Stimulated activated naive CD8-positive, alpha-beta T cell treated with anti-CD3 and anti-CD28 coated beads, Interleukin-15, Interleukin-2, amounts not matched to agents 100 U/mL and 50 U/mL, for 24 hours (primary cell): Measurements from ENCODE around the gene CORO2B.
"Not testable (repeated sequence)": the region's sequence is repeated elsewhere in the genome, so short reads cannot be mapped to it uniquely, and the experiment has no call there.

ENCODE experiments used
- ATAC-seq: fragments of 150-1000 bp; cut with Tn5 transposase; one replicate; pipeline ENCODE4 v1.10.0; 2021
- DNase-seq: peaks from one replicate; pipeline ENCODE4 v3.0.0; 2021

Gene CORO2B

DNA sequence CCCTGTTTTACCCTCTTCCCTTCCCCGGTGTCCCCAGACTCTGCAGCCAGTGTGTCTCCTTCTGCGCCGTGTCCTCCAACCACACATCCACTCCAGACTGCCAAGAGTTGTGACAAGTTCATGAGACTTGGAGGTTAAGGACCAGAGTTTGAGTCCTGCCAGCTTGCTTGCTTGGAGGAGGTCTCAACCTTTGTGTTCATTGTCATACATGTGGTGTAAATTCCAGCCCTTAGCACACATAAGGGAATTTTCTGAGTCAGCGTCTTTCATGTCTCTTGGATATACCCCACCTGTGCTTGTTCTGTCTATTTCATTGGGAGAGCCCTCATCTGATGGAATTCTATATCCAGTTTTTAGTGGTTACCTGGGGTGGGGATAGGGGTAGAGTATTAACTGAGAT, 13.3 kb downstream of the CORO2B start:
- ATAC-seq: no peak
- no peak for DNase-seq

GRCh38 chr15:68592544-68592943, 13.8 kb downstream of the CORO2B start:
- ATAC-seq: no peak
- no peak for DNase-seq

GRCh38 chr15:68593341-68593740, 14.5 kb downstream of the CORO2B start:
- no peak for DNase-seq
- no peak for ATAC-seq

DNA sequence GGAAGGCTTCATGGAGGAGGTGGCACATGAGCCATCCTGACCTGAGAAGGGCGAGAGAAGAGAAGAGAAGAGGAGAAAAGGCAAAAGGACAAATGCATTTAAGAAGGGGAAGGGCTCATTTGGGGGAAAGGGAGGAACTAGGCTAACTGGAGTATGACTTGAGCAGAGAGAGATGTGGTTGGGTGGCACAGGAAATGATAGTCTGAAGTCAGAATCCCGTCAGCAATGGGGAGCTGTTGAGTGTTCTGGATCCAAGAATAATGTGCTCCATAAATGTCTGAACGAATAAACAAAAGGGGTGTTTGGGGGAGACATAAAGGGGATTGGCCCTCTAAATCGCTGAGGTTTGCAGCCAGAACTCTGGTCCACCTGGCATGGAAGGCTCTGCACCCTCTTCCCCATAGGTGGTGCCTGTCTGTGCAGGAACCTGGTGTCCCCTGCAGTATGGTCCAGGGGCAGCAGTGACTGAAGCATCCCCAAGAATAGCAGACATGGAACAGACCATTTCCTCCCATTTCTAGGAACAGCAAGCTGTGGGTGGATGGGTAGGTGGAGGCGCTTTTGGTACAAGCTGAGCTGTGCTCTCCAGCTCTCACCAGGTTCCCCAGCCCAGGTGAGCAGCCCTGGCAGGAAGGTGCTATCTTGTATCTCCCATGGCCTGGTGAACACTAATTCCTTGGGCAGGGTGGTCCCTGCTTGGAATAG, 15.2 kb downstream of the CORO2B start:
- no peak for DNase-seq
- ATAC-seq: no peak

DNA sequence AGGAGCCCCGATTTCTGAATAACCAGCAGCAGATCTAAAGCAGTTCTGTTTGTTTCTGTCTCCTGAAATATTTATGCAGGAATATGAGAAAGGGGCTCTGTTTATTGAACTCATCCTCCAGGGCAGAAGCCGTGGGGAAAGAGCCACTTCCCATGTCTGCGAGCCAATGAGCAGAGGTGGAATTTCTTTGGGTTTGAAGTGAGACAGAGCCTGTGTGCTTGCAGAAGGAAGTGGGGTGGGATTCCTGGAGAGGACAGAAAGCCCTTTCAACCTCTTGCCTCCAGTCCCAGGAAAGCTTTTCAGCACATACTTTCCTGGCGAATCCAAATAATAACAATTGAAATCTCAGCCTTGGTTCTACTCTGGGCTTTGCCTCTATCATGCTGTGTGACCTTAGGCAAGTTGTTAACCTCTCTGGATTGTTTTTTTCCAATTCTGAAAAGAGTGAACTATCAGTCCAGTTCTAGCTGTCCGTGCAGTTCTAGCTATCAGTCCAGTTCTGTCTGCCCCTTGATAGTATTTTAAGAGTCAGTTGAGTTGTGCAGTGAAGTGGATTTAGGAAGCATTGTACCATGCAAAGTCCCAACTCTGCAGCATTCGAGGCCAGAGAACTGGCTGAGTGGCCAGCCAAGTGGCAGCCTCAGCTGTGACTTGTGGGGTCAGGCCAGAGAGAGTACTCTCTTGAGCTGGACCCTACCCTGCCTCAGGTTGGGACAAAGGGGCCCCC, 15.9 kb downstream of the CORO2B start:
- ATAC-seq (no peak), DNase-seq (no peak)

GRCh38 chr15:68595260-68595564, 16.4 kb downstream of the CORO2B start:
- no peak for ATAC-seq
- DNase-seq: no peak

GRCh38 chr15:68595761-68596160, 17.0 kb downstream of the CORO2B start:
- DNase-seq: no peak
- no peak for ATAC-seq

DNA sequence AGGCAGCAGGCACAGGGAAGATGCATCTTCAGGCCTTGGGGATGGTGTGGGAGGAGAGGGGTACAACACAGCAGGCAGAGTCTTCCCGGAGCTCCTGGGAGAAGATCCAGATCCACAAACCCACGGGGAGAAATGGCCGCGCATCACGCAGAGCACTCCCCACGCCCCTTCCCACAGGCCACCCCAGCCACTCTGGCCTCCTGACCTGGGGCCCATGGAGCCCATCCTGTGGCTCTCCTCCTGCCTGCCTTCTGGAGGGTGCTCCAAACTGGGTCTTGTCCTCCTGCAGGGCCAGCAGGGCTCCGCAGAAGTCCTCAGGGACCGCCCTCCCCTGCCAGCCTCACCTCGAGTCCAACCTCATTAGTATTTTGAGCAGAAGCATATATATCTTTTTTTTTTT, 17.9 kb downstream of the CORO2B start:
- no peak for DNase-seq
- ATAC-seq: no peak

DNA sequence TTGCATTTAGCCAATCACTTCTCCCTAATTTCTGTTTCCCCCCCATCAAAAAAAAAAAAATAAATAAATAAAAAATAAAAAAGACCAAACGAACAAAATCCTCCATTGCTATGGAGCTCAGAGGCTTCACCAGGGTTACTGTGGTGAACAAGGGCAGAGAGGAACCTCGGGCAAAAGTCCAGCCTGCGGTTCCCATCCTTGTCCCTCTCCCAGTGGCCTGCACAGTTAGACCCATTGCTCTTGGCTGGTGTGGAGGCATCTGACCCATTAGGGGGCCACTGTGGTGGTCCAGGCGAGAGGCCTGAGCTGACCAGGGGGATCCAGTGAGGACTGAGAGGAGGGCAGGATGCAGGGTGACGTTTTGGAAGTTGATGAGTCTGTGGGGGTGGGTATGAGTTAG, 18.8 kb downstream of the CORO2B start:
- ATAC-seq: no peak
- no peak for DNase-seq

DNA sequence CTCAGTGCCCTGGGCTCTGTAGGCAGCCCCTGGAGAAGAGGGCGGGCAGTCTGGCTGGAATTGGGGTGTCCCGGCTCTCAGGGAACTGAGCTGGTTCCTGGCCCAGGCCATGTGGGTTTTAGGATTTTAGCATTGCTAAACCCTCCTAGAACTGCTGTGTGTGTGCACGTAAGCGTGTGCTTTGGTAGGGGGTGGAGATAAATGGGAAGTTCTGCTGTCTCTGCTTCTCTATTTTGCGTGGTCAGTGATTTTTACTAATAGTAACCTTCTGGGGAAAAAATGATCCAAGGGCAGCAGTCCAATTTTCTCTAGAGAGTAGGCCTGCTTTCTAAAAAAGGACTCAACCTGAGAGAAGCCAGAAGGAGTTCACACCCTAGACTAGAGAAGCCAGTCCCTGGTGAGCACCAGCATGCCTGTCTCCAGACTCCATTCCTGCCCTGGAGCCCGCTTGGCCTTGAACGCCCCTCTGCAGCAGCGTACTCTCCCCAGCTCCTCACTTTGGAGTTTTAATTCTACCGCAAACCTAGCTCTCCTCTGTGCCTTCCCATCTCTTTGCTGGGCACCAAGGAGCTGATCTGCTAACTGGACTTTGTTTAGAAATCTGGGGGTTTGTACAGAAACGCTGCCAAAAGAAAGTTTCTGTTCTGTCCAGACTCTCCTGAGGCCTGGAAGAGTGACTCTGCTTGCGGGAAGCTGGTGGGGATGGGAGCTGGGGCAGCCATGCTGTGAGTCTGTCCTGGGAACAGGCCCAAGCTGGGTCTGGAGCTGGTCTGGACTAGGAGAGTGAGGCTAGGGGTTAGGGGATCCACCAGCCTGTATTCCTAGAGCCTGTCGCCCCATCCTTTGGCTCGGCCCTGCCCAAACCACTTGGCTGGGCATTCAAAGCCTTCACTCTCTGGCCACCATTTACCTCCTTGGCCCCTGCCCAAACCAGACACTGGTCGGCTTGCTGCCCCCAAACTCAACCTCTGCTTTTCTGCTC, 19.7 kb downstream of the CORO2B start:
- ATAC-seq (no peak), DNase-seq (no peak)

DNA sequence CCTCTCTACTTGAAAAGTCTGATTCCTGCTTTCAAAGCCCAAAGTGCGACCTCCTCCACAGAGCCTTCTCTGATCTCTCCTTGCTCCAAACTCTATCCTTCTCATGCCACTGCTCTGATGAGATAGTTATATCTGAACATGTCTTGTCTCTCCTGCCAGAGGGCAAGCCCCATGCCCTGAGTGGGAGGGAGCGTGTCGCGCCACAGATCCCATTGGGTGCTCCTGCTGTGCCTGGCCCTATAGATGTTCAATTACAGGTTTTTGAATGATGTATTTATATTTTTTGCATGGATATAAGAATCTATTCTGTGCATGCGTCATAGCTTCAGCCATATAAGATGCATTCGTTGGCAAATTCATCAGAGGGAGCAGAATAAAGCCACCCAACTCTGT, 20.4 kb downstream of the CORO2B start:
- DNase-seq (no peak), ATAC-seq (no peak)

GRCh38 chr15:68599560-68600071, 20.8 kb downstream of the CORO2B start:
- DNase-seq (no peak), ATAC-seq (no peak)

GRCh38 chr15:68601206-68602197, 22.7 kb downstream of the CORO2B start:
- ATAC-seq: no peak

GRCh38 chr15:68602459-68603215, 23.8 kb downstream of the CORO2B start:
- ATAC-seq (no peak), DNase-seq (no peak)

More at GRCh38 chr15:68601206-68602197, 22.7 kb downstream of the CORO2B start:
- no peak for DNase-seq

DNA sequence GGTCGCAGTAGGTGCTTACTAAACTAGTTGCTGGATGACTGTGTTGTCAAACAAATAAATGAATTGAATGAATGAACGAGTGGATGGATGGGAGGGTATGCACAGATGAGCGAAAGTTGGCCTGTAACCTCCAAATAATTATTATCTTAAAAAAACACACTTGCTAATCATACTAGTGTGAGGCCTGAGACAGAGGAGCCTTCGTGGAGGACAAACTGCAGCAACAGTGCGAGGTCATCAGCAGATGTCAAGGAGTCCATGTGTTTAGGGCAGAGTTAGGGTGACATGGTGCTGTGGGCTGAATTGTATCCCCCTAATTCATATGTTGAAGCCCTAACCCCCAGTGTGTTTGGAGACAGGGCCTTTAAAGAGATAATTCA, 24.4 kb downstream of the CORO2B start:
- ATAC-seq: no peak

GRCh38 chr15:68603951-68604350, 25.2 kb downstream of the CORO2B start:
- ATAC-seq: no peak
- no peak for DNase-seq

More for the DNA sequence above, 24.4 kb downstream of the CORO2B start:
- no peak for DNase-seq

GRCh38 chr15:68604840-68605478, 26.2 kb downstream of the CORO2B start:
- not testable (repeated sequence) for DNase-seq, ATAC-seq

GRCh38 chr15:68606375-68606774, 27.6 kb downstream of the CORO2B start:
- no peak for ATAC-seq
- DNase-seq: no peak

- ATAC-seq (no peak), DNase-seq (no peak)
These were observed 29.5 kb downstream of the CORO2B start for GRCh38 chr15:68608206-68608843.

DNA sequence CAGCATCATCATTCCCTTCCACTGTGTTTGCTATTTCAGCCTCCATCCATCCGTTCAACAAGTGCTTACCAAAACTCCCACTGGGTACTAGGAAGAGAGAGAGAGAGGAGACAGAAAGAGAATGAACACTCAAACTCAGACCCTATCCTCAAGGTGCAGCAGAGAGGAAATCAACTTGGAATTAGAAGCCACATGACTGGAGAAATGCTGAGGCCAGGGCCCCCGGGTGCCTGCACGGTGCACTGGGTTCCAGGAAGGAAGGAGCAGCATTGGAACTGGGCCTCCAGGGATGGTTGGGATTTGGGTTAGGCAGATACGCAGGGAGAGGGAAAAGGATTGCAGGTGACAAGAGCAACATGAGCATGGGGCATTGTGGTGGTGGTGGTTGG, 30.0 kb downstream of the CORO2B start:
- ATAC-seq (no peak), DNase-seq (no peak)
